ENCODE measurements around the gene KLHDC7B.

GRCh38 chr22:50560034-50560433, 14.3 kb downstream of the KLHDC7B start:
- TF ChIP-seq CTCF (IDR thresholded peaks at IDR 0.05; ENCODE audit: low read depth, low read length): no peak
- no peak for TF ChIP-seq POLR2A (IDR thresholded peaks at IDR 0.05; ENCODE audit: extremely low read depth, insufficient read length)
- TF ChIP-seq MYC (IDR thresholded peaks at IDR 0.05; ENCODE audit: low read depth, low read length): no peak
- TF ChIP-seq MAX (IDR thresholded peaks at IDR 0.05; ENCODE audit: low read depth, low read length): no peak

All from NB4 (cell line).